Transverse colon (tissue), 4 donors: Measurements from ENCODE around the gene MYO5B. TPM values are rescaled to one million over a fixed set of nuclear protein-coding genes. Genes with fewer than 3 reads are reported as not detected.

Source experiments
- DNase-seq: peaks from one replicate; pipeline ENCODE4 v3.0.0-alpha.2; 2019
- H3K27ac ChIP-seq, 4 donors: fragments of 200-600 bp; sonication (generic); 2 replicates each; pipeline ENCODE4 v1.5.1; 2016 to 2018; ENCODE audit warnings: inconsistent platforms in 4 of 4
- H3K27me3 ChIP-seq: fragments of 200-600 bp; sonication (generic); 2 replicates; pipeline ENCODE4 v1.5.1; 2017; ENCODE audit warnings: inconsistent platforms
- H3K36me3 ChIP-seq, 4 donors: fragments of 200-600 bp; sonication (generic); 2 replicates each; pipeline ENCODE4 v1.5.1; 2017 to 2019; ENCODE audit warnings: inconsistent platforms in 4 of 4
- H3K4me1 ChIP-seq, 4 donors: fragments of 200-600 bp; sonication (generic); 2 replicates each; pipeline ENCODE4 v1.5.1; 2017 to 2020; ENCODE audit warnings: inconsistent platforms in 4 of 4
- H3K4me3 ChIP-seq, 4 donors: fragments of 200-600 bp; sonication (generic); 1 replicate in 1 of 4; 2 replicates in 3 of 4; pipeline versions ENCODE4 v1.5.1 to v1.6.1; 2017 to 2019; ENCODE audit warnings: inconsistent platforms in 4 of 4
- H3K9me3 ChIP-seq, 2 donors: fragments of 200-600 bp; sonication (generic); 2 replicates each; pipeline ENCODE4 v1.5.1; 2017 to 2019; ENCODE audit warnings: inconsistent platforms in 2 of 2
- CTCF ChIP-seq, 5 experiments: fragments of 200-600 bp in 3 of 5; fragments of 450-650 bp in 2 of 5; sonication (generic) in 3 of 5; IDR thresholded peaks; 1 replicate in 2 of 5; 2 replicates in 3 of 5; pipeline ENCODE4 v1.5.1; 2016 to 2017; ENCODE audit warnings: antibody characterized with exemption in 5 of 5, inconsistent platforms in 3 of 5, mild to moderate bottlenecking in 2 of 5, moderate library complexity in 1 of 5
- EP300 ChIP-seq: sonication (generic); formaldehyde crosslinking; IDR thresholded peaks from one replicate; pipeline ENCODE4 v1.6.1; 2017; ENCODE audit warnings: antibody characterized with exemption, low read depth
- POLR2A ChIP-seq: fragments of 450-650 bp; IDR thresholded peaks from one replicate; pipeline ENCODE4 v1.6.1; 2016; ENCODE audit warnings: antibody characterized with exemption, mild to moderate bottlenecking, moderate library complexity
- POLR2AphosphoS5 ChIP-seq, 3 donors: sonication (generic); formaldehyde crosslinking; IDR thresholded peaks; one replicate each; pipeline ENCODE4 v1.6.1; 2016; ENCODE audit warnings: antibody characterized with exemption in 3 of 3
- WGBS, 2 donors: methylation state at CpG; one replicate each; pipeline ENCODE4 v1.1.5; 2018; ENCODE audit warnings: low coverage in 1 of 2; 5-methylcytosine and 5-hydroxymethylcytosine counted together
- in situ Hi-C, 4 donors: fragments of 200-750 bp; cut with MboI; loops; one replicate each; pipeline versions ENCODE4 v1.15.0 to v1.15.1; 2017; ENCODE audit warnings: low sequenced_read_pairs in 3 of 4, low pct_ligation_motif_present in 1 of 4, low pct_unique_long_range_greater_than_20kb in 1 of 4
- intact Hi-C: fragments of 100-400 bp; cut with DNase I; formaldehyde crosslinking; loops from one replicate; pipeline ENCODE4 v1.15.1; 2023; ENCODE audit warnings: low total_unique reads
- total RNA-seq, 4 donors: library from RNA; depleted of rRNA; stranded (reverse); fragments of >200 nt; gene quantifications; one replicate each; pipeline ENCODE4 v1.1.0, GENCODE V29; 2016

MYO5B gene
- total RNA-seq, 4 donors from 2014 or later: 96.7 to 144 (median 114) TPM

DNA sequence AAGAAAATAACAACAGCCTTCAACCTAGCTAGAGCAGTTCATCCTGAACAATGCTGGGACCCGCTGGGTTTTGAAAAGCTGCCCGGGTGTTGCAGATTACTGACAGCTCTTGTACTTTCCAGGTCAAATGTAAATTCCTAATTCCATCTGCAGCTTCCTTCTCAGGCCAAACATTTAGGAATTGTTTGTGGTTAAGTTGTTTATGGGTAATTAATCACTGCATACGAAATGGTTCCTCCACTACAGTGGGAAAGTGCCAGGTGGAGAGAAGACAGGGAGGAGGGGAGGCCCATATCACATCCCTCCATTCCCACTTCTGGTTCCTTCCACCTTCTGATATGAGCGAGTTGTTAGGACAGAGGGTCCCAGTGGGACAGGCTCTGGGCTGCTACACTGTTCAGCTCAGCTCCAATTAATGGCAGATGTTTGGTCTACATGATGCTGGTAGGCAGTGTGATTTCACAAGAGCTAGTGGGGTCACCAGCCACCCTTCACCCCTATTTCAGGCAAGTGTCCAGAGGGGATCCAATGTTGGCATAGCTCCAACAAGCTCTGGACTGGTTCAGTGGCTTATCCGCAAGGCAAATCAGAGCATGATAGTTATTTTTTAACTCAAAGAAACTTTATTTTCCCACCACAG, 268.7 kb downstream of the MYO5B start:
- DNase-seq: no peak
- 75 to 78% methylated on average over 4 to 5 of the region's 5 CpGs for WGBS, 2 donors
- in situ Hi-C loops (no loop called here), intact Hi-C loops (no loop called here)
- no peaks in the 10 kb centered on the region for H3K36me3 ChIP-seq
- H3K27me3 ChIP-seq: peaks cover 4% of the 10 kb centered on the region
- H3K4me3 ChIP-seq: no peak overlapping the region
- TF ChIP-seq POLR2A: no peak
- H3K9me3 ChIP-seq: no peaks in the 10 kb centered on the region
- no peaks in the 10 kb centered on the region for H3K4me1 ChIP-seq
- no peak overlapping the region for H3K27ac ChIP-seq

- peaks cover 4% of the 10 kb centered on the region for H3K27me3 ChIP-seq
- no peak overlapping the region for H3K27ac ChIP-seq
- H3K4me3 ChIP-seq: no peak overlapping the region
- no peaks in the 10 kb centered on the region for H3K4me1 ChIP-seq
- 85 to 92% methylated on average over 1 to 2 of the region's 2 CpGs for WGBS, 2 donors
- intact Hi-C loops: no loop called here
- TF ChIP-seq POLR2AphosphoS5 (IDR thresholded peaks at IDR 0.05) (no peak), EP300 (no peak), CTCF (IDR thresholded peaks at IDR 0.05) (no peak), POLR2A (no peak)
- no peaks in the 10 kb centered on the region for H3K36me3 ChIP-seq
- no peaks in the 10 kb centered on the region for H3K9me3 ChIP-seq
- in situ Hi-C loops: no loop called here
- DNase-seq: no peak
Observed at GRCh38 chr18:49924293-49924983, 270.5 kb downstream of the MYO5B start.

- Histone ChIP-seq H3K9me3 (no peaks in the 10 kb centered on the region), H3K4me3 (no peak overlapping the region), H3K36me3 (no peaks in the 10 kb centered on the region), H3K4me1 (no peaks in the 10 kb centered on the region), H3K27ac (no peak overlapping the region), H3K27me3 (peaks cover 4% of the 10 kb centered on the region)
- no peak for DNase-seq
- intact Hi-C loops (no loop called here), in situ Hi-C loops (no loop called here)
- TF ChIP-seq EP300: no peak
- TF ChIP-seq POLR2AphosphoS5 (IDR thresholded peaks at IDR 0.05): no peak
- no peak for TF ChIP-seq POLR2A
- TF ChIP-seq CTCF (IDR thresholded peaks at IDR 0.05): no peak
- 80 to 89% methylated on average over 2 of the region's 2 CpGs for WGBS, 2 donors
Observed at GRCh38 chr18:49922228-49922627, 272.7 kb downstream of the MYO5B start.

DNA sequence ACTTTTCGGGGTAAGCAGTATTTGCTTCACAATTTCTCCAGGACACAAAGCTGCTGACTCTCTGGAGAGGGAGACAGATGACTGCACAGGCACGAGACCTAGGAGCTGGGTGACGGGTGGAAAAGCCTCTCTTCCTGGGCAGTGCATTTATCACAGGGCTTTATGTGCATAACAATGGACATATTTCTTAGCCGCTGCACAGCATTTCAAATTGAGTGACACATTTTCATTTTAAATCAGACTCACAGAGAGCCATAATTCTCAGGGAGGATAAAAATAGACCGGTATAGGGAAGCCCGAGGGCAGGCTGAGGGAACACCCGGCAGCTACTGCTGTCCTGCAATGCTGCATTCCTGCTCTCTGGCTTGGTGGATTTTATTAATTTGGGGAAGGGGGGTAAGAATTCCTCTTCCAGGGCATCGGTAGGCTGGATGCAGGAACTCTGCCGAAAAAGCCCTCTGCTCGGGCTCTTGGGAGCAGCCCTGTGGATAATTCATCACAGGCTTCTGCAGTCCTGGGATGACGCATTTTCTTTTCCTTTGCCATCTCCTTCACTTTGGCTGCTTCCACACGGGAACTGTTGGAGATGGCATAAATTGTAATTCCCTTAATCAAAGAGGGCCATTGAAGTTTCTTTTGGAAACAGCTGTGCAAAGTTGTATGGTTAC, 273.5 kb downstream of the MYO5B start:
- Histone ChIP-seq H3K4me1 (no peaks in the 10 kb centered on the region), H3K36me3 (no peaks in the 10 kb centered on the region), H3K4me3 (no peak overlapping the region), H3K27ac (no peak overlapping the region), H3K9me3 (no peaks in the 10 kb centered on the region), H3K27me3 (peaks cover 4% of the 10 kb centered on the region)
- WGBS, 2 donors: 66% methylated on average over 12 of the region's 12 CpGs; no CpG with 5 or more reads in 1 of the 2 donors
- no peak for TF ChIP-seq POLR2A
- TF ChIP-seq EP300: no peak
- no peak for TF ChIP-seq POLR2AphosphoS5 (IDR thresholded peaks at IDR 0.05)
- TF ChIP-seq CTCF (IDR thresholded peaks at IDR 0.05): no peak
- intact Hi-C loops (no loop called here), in situ Hi-C loops (no loop called here)
- DNase-seq: no peak
